Ammon's horn (tissue), 1 donor: ENCODE data around the gene TECPR2.
"Not testable (repeated sequence)": the region's sequence is repeated elsewhere in the genome, so short reads cannot be mapped to it uniquely, and the experiment has no call there.

Experiments used
- DNase-seq: peaks from one replicate; pipeline ENCODE4 v3.0.0-alpha.2; 2016; ENCODE audit warnings: low spot score

Gene TECPR2

GRCh38 chr14:102509746-102510615, 147.2 kb downstream of the TECPR2 start, which contains the start of gene ANKRD9:
TSS of gene ANKRD9 (minus strand) at chr14:102509776. CDS start at chr14:102507889, 1,887 bp downstream.
- DNase-seq: peak; percentile 92

GRCh38 chr14:102510616-102511520, 148.1 kb downstream of the TECPR2 start:
- no peak for DNase-seq

- DNase-seq: no peak
Observed at GRCh38 chr14:102511538-102511937, 148.8 kb downstream of the TECPR2 start.

GRCh38 chr14:102512793-102513300, 150.1 kb downstream of the TECPR2 start:
- no peak for DNase-seq

GRCh38 chr14:102513899-102514772, 151.4 kb downstream of the TECPR2 start:
- DNase-seq: no peak

- DNase-seq: no peak
Observed at GRCh38 chr14:102514987-102515733, 152.4 kb downstream of the TECPR2 start.

GRCh38 chr14:102516531-102517391, 154.0 kb downstream of the TECPR2 start:
- no peak for DNase-seq

- DNase-seq: no peak
Observed at GRCh38 chr14:102517392-102518062, 154.8 kb downstream of the TECPR2 start.

GRCh38 chr14:102518063-102518648, 155.4 kb downstream of the TECPR2 start:
- no peak for DNase-seq

- DNase-seq: not testable (repeated sequence)
Observed at GRCh38 chr14:102519709-102520108, 157.0 kb downstream of the TECPR2 start.

- no peak for DNase-seq
Observed at GRCh38 chr14:102523200-102523568, 160.4 kb downstream of the TECPR2 start.

- no peak for DNase-seq
Observed at GRCh38 chr14:102523569-102524450, 161.1 kb downstream of the TECPR2 start.

GRCh38 chr14:102524451-102525218, 161.9 kb downstream of the TECPR2 start:
- DNase-seq: peak; percentile 96

GRCh38 chr14:102525219-102525928, 162.6 kb downstream of the TECPR2 start:
- DNase-seq: peak; percentile 32

- DNase-seq: no peak
Observed at GRCh38 chr14:102525929-102526497, 163.3 kb downstream of the TECPR2 start.
